ENCODE measurements around the gene PFKFB3. TPM values are rescaled to one million over a fixed set of nuclear protein-coding genes. Genes with fewer than 3 reads are reported as not detected.
"Not testable (repeated sequence)": the region's sequence is repeated elsewhere in the genome, so short reads cannot be mapped to it uniquely, and the experiment has no call there.

The PFKFB3 gene
- total RNA-seq, 1 donor from 2014 or later, result 43.2 TPM

- Histone ChIP-seq H3K4me1 (no peaks in the 10 kb centered on the region), H3K27ac (no peak overlapping the region), H3K4me3 (no peak overlapping the region), H3K9me3 (no peaks in the 10 kb centered on the region), H3K27me3 (no peaks in the 10 kb centered on the region), H3K36me3 (peaks cover 0 to 46% of the 10 kb centered on the region in 2 donors)
- intact Hi-C loops (cut with DNase I), result no loop called here
- TF ChIP-seq POLR2A (IDR thresholded peaks at IDR 0.05) (no peak), CTCF (IDR thresholded peaks at IDR 0.05) (no peak), POLR2AphosphoS5 (IDR thresholded peaks at IDR 0.05; ENCODE audit: insufficient read depth in 1 of 2, low read depth in 1 of 2) (no peak)
- DNase-seq (ENCODE audit: extremely low spot score in 2 of 2), result no peak
Observed at GRCh38 chr10:6234371-6234770, 31.6 kb downstream of the PFKFB3 start.

- Histone ChIP-seq H3K4me3 (no peak overlapping the region), H3K27ac (no peak overlapping the region), H3K27me3 (no peaks in the 10 kb centered on the region), H3K4me1 (no peaks in the 10 kb centered on the region), H3K36me3 (peaks cover 0 to 31% of the 10 kb centered on the region in 2 donors), H3K9me3 (no peaks in the 10 kb centered on the region)
- TF ChIP-seq CTCF (IDR thresholded peaks at IDR 0.05), result no peak
- no peak for TF ChIP-seq POLR2AphosphoS5 (IDR thresholded peaks at IDR 0.05; ENCODE audit: insufficient read depth in 1 of 2, low read depth in 1 of 2)
- TF ChIP-seq POLR2A (IDR thresholded peaks at IDR 0.05), result no peak
- no peak for DNase-seq (ENCODE audit: extremely low spot score in 2 of 2)
- intact Hi-C loops (cut with DNase I), result no loop called here
Observed at GRCh38 chr10:6236349-6237198, 33.8 kb downstream of the PFKFB3 start.

- H3K27me3 ChIP-seq, result no peaks in the 10 kb centered on the region
- intact Hi-C loops (cut with DNase I), result no loop called here
- no peaks in the 10 kb centered on the region for H3K4me1 ChIP-seq
- TF ChIP-seq CTCF (IDR thresholded peaks at IDR 0.05), result no peak
- TF ChIP-seq POLR2AphosphoS5 (IDR thresholded peaks at IDR 0.05; ENCODE audit: insufficient read depth in 1 of 2, low read depth in 1 of 2), result no peak
- TF ChIP-seq POLR2A (IDR thresholded peaks at IDR 0.05), result no peak
- peaks cover 0 to 25% of the 10 kb centered on the region in 2 donors for H3K36me3 ChIP-seq
- H3K9me3 ChIP-seq, result no peaks in the 10 kb centered on the region
- no peak overlapping the region for H3K27ac ChIP-seq
- no peak for DNase-seq (ENCODE audit: extremely low spot score in 2 of 2)
- no peak overlapping the region for H3K4me3 ChIP-seq
Observed at GRCh38 chr10:6237199-6237530, 34.4 kb downstream of the PFKFB3 start.

GRCh38 chr10:6238587-6239212 lies 36.0 kb downstream of the PFKFB3 start:
- intact Hi-C loops (cut with DNase I); H3K4me3 ChIP-seq; H3K9me3 ChIP-seq; H3K27me3 ChIP-seq; H3K36me3 ChIP-seq; H3K27ac ChIP-seq; H3K4me1 ChIP-seq; DNase-seq (ENCODE audit: extremely low spot score in 2 of 2): not testable (repeated sequence)

- DNase-seq (ENCODE audit: extremely low spot score in 2 of 2), result no peak
Observed at GRCh38 chr10:6239213-6239991, 36.7 kb downstream of the PFKFB3 start.

More at GRCh38 chr10:6239213-6239991, 36.7 kb downstream of the PFKFB3 start:
- TF ChIP-seq POLR2A (IDR thresholded peaks at IDR 0.05), result no peak
- TF ChIP-seq POLR2AphosphoS5 (IDR thresholded peaks at IDR 0.05; ENCODE audit: insufficient read depth in 1 of 2, low read depth in 1 of 2), result peak in 1 of 2 donors; percentile 67
- Histone ChIP-seq H3K27me3 (no peaks in the 10 kb centered on the region), H3K4me1 (no peaks in the 10 kb centered on the region), H3K9me3 (no peaks in the 10 kb centered on the region), H3K4me3 (no peak overlapping the region), H3K27ac (no peak overlapping the region), H3K36me3 (peaks cover 0 to 3% of the 10 kb centered on the region in 2 donors)
- intact Hi-C loops (cut with DNase I), result no loop called here

All from vagina (tissue), 2 donors.